GM19043 (cell line): ENCODE data around the gene XPOT.

ENCODE experiments used
- ATAC-seq: cut with Tn5 transposase; IDR thresholded peaks from one replicate; pipeline ENCODE4 v1.9.1; 2021; ENCODE audit warnings: low read depth; ENCODE audit not compliant: unreplicated experiment

Gene XPOT

DNA sequence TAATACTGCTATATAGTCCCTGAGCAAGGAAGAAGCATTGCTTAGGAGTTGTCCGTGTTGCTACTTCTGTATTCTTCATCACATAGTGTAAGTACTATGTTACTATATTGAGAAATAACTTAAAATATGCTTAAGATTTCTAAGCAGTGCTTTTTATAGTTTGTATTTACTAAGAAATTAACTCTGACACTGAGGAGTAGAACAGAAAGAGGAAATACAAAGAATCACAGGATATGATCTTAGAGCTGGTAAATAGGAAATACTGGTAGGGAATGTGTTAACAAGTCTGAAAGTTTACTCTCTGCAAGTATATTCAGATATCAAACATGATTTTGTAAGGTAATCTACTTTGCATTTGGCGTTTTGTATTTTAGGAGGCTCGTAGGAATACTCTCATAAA lies 15.5 kb downstream of the XPOT start:
- ATAC-seq, result no peak

DNA sequence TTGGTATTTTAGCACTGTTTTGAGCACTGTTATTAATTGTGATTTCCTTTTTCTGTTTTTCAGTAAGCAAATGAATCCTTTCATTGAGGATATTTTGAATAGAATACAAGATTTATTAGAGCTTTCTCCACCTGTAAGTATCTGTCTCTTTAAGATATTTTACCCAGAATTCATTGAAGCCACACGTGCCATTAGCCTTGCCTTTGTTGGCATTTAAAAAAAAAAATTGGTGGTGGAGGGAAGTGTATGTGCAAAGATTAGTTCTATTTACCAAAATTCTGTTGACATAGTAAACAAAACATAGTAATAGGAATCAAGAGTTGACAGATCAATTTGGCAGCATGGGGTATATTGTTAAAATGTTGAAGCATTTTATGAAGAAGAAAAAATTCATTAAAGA lies 23.8 kb downstream of the XPOT start:
- no peak for ATAC-seq

DNA sequence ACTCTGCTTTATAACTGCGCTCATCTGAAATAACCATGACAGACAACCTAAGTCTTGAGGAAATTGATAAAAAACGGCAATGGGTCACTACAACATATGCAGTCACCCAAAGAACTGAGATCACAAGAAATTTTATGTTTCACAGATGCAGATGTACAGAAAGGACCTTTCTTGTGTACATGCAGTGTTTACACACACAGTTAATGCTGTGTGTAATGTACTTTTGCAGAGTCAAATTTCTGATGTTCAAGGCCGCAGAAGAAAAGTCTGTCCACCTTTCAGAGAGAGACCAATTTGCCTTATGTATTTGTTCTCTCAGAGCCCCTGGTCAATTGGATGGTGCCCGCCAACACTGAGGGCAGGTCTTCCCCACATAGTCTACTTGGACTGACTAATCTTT lies 24.8 kb downstream of the XPOT start:
- no peak for ATAC-seq

DNA sequence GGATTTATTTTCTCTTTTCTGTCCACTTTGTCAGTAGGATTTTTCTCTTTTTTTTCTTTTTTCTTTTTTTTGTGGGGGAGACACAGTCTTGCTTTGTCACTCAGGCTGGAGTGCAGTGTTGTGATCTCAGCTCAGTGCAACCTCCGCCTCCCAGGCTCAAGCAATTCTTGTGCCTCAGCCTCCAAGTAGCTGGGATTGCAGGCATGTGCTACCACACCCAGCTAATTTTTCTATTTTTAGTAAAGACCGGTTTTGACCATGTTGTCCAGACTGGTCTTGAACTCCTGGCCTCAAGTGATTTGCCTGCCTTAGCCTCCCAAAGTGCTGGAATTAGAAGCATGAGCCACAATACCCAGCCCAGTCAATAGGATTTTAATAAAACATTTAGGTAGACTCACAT lies 26.7 kb downstream of the XPOT start:
- ATAC-seq, result no peak

DNA sequence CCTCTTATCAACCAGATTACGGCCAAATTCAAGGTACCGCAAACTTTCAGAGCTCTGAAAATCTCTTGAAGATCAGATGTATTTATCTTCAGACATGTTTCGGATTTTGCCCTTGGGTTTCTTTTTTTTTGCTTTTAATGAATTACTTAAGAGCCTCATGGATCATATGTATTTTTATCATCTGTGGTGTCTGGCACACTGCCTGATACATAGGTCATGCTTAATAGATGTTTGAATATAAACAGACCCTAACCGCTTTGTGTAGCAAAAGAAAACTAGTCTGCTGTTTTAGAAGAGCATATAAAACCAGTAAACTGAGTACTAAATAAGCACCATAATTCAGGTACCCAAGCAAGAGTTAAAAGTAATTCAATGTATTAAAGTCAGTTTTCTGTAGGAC lies 27.6 kb downstream of the XPOT start:
- ATAC-seq, result no peak

DNA sequence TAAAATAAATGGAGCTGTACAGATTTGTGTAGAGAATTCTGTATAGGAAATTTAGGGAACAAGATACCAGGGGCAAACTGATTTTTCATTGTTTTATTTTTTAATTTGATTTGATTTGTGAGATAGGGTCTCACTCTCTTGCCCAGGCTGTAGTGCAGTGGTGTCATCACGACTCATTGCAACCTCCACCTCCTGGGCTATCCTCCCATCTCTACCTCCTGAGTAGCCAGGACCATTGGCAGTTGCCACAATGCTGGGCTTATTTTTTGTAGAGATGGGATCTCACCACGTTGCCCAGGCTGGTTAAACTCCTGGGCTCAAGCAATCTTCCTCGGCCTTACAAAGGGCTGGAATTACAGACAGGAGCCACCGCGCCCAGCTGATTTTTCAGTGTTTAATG lies 29.7 kb downstream of the XPOT start:
- ATAC-seq, result no peak

DNA sequence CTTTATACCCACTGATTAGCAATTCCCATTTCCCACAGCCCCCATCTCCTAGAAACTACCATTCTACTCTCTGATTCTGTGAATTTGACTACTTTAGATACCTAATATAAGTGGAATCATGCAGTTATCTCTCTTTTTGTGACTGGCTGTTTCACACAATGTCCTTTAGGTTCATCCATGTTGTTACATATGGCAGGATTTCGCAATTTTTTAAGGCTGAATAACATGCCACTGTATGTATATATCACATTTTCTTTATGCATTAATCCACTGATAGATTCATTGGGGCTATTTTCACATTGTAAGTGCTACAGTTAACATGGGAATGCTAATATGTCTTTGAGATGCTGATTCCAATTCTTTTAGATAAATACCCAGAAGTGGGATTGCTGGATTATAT lies 35.9 kb downstream of the XPOT start:
- ATAC-seq, result no peak

DNA sequence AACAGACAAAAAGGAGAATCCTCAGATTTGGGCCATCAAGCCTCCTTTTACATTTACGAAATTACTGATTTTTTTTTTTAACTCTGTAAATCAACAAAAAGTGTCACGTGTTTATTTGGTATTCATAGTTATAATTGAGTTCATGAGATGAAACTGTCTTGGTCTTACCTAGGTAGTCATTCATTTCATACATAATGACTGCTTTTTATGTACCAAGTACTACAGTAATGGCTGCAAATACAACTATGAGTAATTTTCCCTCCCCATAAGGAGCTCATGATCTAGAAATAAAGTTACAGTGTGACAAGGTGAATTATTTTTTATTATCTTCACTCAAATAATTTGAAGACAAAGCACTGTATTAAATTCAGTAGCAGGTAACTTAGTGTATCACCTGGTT lies 41.3 kb downstream of the XPOT start:
- ATAC-seq, result no peak

DNA sequence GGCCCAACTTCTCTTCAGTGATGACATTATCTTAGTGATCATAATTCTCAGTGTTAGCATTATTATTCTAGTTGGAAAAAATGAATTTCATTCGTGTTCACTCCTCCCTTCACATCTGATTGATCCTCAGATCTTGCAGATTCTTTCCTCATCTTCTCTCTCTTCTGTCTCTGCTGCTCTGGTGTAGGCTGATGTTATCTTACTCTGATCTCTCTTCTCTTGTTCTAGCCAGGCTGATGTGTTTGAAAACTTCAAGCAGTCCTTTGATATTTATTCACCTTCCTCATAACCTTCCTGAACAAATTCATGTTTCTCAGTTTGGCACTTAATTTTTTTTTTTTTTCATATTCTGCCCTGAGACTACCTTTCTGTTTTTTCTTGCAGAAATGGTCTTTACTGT lies 42.1 kb downstream of the XPOT start:
- ATAC-seq, result no peak

DNA sequence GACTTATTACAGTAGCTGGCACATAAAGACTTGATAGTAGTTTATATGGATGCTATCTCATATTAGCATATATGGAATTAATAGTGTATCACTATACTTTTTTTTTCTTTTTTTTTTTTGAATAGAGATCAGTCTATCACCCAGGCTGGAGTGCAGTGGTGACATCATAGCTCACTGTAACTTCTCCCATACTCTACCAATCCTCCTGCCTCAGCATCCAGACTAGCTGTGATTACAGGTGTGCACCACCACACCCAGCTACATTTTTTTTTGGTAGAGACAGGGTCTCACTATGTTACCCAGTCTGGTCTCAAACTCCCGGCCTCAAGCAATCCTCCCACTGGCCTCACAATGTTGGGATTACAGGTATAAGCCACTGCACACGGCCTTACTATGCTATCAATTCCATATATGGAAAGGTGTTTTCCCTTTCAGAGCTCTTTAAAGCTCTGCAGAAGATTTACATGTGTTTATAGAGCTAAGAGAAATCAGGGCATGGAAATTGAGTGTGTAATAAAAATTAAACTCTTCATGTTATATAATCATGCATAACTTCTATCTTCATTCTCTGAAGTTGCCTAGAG lies 46.0 kb downstream of the XPOT start:
- ATAC-seq, result no peak

DNA sequence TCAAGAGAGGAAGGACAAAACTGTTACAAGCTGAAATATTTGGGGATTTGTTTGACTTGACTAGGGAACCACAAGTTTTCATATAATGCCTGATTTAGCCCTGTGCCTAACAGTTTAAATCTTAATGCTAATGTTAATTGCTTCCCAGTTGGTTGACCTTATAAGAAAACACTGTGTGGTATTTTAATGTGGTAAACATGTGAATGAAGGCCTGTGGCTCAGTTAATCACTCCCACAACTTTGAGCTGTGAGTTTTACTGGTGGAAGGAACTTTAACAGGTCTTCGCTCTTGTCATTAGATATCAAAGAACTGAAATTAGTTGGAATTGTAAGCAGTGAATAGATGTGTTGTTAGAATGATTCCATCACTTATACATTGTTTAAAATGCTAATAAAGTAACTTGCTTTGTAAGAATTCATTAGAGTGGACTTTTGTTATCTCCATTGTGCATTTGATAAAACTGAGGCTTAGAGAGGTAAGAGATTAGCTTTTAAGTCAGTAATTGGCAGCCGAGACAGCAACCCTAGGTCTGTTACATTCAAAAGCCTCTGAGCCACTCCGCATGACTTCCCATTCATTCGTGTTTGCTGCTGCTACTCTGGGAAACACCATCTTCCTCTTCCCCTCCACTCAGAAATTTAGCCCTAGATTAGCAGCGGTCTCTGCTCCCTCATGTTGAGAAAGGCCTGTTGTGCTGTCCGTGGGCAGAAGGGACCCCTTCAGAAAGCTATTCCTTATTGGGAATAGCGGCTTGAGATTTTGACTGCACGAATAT lies 46.7 kb downstream of the XPOT start:
- ATAC-seq, result no peak

DNA sequence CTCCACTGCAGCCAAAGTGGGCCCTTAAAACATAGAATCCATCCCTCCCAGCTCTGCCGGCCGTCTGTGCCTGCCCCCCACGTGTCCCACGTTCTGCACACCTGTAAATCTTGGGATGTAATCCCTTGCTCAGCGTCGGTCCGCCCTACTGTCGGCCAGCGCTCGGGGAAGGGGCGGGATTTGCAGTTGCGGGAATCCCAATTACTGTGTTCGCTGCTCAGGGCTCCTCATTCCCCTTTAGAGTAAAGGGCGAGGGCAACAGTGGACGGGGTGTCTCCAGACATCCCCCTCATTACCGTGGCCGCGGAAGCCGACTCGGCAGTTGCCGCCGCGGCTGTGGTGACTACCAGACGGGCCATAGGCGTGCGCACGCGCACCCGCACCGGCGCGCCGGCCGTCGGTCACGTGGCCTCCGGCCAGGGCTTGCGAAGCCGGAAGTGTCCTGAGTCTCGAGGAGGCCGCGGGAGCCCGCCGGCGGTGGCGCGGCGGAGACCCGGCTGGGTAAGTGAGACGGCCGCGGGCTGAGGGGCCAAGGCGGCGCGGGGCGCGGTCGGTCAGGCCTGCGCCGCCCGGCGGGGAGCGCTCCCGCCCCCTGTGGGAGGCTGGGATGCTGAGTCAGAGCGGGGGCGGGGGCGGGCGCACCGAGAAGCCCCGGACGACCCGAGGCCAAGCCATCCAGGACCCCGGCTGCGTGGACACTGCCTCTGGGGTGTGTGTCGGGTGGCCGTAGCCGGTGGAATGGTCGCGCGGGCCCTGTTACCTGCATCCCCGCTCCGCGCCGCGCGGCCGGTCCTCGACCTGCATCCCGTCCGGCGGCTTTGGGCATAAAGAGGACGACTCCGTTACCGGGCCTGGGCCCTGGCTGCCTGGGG lies 47.7 kb downstream of the XPOT start, which contains the start of gene TBK1:
TBK1 (plus strand) TSS at position 434 of the 872 bp plus-strand sequence. CDS start 3,751 bp downstream, outside the sequence.
- ATAC-seq, result peak; percentile 84

DNA sequence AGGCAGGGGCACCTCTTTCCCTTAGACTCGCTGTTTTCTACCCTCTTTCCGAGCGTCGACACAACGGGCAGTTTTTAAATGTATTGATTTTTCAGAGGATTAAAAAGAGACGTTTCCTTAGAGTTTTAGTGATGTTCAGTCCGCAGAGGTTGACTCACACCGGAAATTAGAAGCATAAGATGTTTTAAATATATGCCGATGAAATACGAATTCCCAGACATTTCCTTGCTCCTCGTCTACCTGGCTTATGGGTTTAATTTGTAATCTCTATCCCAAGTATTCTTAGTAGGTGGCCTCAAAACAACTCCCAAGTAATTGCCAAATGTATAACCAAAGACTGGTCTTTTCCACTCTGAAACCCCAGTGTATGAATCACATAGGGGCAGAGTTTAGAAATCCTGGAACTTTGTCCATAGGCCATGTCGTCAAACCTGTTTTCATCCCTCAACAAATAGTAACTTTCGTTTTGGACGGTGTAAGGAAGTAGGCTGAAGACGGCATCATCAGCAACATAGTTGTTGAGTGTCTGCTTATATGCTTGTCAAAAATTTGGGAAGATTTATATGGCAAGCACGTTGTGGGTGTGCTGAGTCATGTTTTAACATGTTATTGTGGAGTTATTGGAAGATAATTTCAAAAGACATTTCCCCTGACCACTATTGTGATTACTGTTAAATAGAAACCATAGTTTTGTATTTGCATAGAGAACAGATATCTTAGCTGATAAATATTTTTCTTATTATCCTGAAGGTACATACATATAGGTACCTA lies 48.6 kb downstream of the XPOT start:
- ATAC-seq, result no peak

DNA sequence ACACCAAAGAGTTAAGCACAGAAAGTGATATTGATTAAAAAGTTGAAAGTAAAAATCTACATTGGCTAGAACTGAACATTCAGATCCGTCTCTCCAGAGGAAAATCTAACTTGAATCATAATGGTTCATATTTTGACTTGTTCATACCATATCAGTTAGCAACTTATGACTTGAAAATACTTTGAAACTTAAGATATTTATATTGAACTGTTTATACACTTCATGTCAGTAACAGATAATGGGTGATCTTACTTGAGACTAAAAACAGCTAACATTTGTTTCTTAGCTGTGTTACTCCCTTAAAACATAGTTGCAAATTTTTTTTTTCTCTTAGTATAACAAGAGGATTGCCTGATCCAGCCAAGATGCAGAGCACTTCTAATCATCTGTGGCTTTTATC lies 51.3 kb downstream of the XPOT start:
- ATAC-seq, result no peak

DNA sequence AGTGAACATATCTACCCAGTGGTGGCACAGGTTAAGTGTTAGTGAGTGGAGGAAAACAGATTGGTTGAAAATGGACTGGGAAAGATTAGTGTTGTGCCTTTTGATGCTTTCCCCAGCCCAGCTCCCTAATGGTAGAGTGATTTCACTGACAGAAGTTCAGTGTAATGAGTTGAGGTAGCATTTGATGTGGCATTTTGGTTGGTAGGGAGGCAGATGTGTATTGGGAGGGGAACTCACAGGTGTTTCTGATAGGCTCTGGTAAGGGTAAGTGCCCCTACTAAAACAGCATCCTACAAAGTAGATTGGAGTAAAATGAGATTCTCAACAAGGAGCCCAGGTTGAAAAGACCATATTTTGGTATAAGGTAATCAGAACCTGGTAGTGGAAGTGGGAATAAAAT lies 51.9 kb downstream of the XPOT start:
- ATAC-seq, result no peak

DNA sequence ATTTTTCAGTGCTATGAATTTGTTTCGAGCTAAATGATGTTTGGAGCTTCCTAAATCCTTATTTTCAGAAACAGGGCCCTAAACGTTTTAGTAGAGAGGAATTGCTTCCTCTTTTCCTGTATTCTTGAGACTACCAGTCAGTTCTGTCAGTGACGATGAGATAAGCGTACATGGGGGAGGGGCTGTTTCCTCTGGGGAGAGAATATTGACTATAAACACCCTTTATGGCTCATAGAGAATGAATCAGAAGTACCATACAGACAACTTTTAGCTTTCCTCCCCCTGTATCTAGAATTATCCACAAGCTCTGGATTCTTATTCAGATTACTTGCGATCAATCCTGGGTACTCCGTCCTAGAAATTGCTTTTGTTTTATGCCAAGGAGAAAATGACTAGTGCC lies 52.8 kb downstream of the XPOT start:
- no peak for ATAC-seq

DNA sequence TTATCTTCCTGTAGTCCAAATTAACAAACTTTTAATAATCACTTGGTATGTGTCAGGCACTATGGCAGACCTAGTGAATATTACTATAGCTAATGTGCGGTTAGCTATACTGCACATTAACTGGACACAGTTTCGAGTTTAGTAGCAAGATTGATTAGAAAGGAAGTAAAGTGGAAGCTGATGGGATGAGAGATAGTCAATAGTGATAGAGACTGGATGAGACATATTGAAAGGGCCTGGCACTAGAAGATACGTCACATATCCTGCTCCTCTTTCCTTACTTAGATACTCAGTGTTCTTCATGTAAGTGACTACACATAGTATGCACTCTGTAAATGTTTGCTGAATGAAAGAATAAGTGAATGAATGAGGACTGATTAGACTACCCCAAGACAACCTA lies 53.3 kb downstream of the XPOT start:
- no peak for ATAC-seq

DNA sequence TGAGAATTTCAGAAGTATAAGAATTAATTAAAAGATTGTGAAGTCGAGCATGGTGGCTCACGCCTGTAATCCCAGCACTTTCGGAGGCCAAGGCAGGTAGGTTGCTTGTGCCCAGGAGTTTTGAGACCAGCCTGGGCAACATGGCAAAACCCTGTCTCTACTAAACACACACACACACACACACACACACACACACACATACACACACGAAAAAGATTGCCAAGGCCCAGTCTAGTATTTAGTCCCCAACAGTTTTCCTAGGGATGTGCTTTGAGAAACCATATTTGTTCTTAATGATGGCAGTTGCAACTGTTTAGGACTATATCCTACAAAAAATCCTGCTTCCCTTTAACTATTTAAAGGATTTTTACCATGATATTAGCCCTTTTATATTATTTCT lies 53.7 kb downstream of the XPOT start:
- ATAC-seq, result no peak

DNA sequence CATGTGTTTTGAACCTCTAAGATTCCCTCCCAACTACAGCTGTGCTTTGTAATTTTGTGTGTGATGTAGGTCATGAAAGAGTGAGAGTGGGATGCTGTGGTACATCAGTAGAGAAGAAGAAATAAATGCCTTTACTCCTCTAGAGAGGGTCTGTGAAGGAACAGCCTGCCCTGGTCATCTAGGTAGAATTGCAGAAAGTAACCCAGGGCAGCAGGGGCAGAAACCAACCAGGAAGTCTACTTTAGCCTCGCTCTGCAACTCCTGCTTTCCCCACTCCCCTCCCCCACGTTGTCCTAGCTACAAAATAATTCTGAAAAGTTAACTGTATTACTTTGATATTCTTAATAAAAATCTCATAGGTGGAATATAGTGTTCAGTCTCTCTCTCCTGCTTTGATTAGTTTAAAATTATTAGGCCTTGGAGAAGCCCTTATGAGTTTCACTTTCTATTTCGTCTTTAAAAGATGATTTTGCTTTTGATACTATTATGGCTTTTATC lies 55.3 kb downstream of the XPOT start:
- ATAC-seq, result peak; percentile 49

DNA sequence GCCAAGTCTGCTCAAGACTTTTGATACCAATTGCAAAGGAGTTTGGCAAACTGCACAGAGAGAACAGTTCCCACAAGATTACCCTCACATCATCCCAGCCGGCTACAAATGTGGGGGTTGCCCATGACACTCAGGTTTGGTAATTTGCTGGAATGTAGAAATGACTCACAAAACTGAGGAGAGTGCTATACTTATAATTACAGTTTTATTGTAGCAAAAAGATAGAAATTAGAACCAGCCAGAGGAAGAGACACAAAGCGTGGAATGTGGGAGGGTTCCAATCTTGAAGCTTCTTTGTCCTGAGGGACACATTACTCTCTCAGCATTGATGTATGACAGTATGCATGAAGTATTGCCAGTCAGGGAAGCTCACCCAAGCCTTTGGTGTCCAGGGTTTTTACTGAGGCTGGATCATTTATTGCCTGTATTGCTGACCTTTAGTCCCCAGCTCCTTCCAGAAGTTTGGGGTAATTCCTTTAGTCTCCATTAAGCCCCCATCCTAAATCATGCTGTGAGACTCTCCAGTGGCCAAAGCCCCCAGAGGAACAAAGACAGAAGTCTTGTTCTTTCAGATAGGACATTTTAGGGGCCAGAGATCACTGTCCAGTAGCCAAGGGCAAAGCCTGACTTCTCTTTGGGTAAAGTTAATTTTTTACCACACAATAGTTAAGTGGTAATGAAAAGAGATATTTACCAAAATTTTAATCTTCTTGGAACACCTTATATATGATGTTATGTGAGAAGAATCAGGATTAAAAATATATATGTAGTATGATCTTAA lies 57.6 kb downstream of the XPOT start:
- no peak for ATAC-seq
